SK-N-SH (cell line): Measurements from ENCODE around the gene SPNS1. TPM values are rescaled to one million over a fixed set of nuclear protein-coding genes. Genes with fewer than 3 reads are reported as not detected.

Experiments used
- CTCF ChIA-PET: fragments of 300-600, 350-600 bp; formaldehyde crosslinking; extraction: SDS; loops from one replicate; lab custom pipeline; 2021; lab: Yijun Ruan, JAX
- POLR2A ChIA-PET: fragments of 350-600 bp; sonication (Branson Sonifier 250); formaldehyde crosslinking; extraction: SDS; loops from one replicate; lab custom pipeline; 2020; ENCODE audit warnings: antibody characterized with exemption, inconsistent platforms; lab: Yijun Ruan, JAX
- DNase-seq: peaks from one replicate; pipeline ENCODE4 v3.0.0; 2012
- H2AFZ ChIP-seq: fragments of 200-600 bp; sonication (generic); 2 replicates; pipeline ENCODE4 v1.8.1; 2016; ENCODE audit warnings: antibody characterized with exemption, mild to moderate bottlenecking, low read depth
- H3F3A ChIP-seq: fragments of 200-600 bp; sonication (generic); replicated peaks from 2 replicates; pipeline ENCODE3; 2016; ENCODE audit warnings: antibody characterized with exemption, mild to moderate bottlenecking; ENCODE audit not compliant: insufficient read depth
- H3K27ac ChIP-seq, 2 experiments: fragments of 200-500 bp in 1 of 2; fragments of 200-600 bp in 1 of 2; sonication (Bioruptor generic) in 1 of 2; sonication (generic), shearing (Covaris generic) in 1 of 2; 2 replicates each; pipeline versions ENCODE4 v1.5.1 to v1.6.1; 2014 to 2016; ENCODE audit warnings: low read depth in 2 of 2, inconsistent platforms in 1 of 2, low read length in 1 of 2, mild to moderate bottlenecking in 1 of 2, mixed read lengths in 1 of 2
- H3K27me3 ChIP-seq: fragments of 200-600 bp; sonication (generic), shearing (Covaris generic); 2 replicates; pipeline ENCODE4 v1.6.1; 2016; ENCODE audit warnings: mixed run types; ENCODE audit not compliant: insufficient read depth
- H3K36me3 ChIP-seq, 2 experiments: fragments of 200-500 bp in 1 of 2; fragments of 200-600 bp in 1 of 2; sonication (Bioruptor generic) in 1 of 2; sonication (generic) in 1 of 2; replicated peaks in 1 of 2; 2 replicates each; pipeline versions ENCODE3 to v1.5.1; 2014 to 2016; ENCODE audit warnings: low read length in 1 of 2, mild to moderate bottlenecking in 1 of 2; ENCODE audit not compliant: insufficient read depth in 2 of 2, control insufficient read depth in 1 of 2
- H3K4me1 ChIP-seq, 2 experiments: fragments of 200-500 bp in 1 of 2; fragments of 200-600 bp in 1 of 2; sonication (Bioruptor generic) in 1 of 2; sonication (generic), shearing (Covaris generic) in 1 of 2; 2 replicates each; pipeline versions ENCODE4 v1.5.1 to v1.6.1; 2014 to 2016; ENCODE audit warnings: low read depth in 1 of 2, low read length in 1 of 2, mixed run types in 1 of 2; ENCODE audit not compliant: insufficient read depth in 2 of 2, control insufficient read depth in 1 of 2
- H3K4me2 ChIP-seq: fragments of 200-600 bp; sonication (generic), shearing (Covaris generic); 2 replicates; pipeline ENCODE4 v1.6.1; 2017; ENCODE audit warnings: mixed run types
- H3K4me3 ChIP-seq, 2 experiments: fragments of 200-500 bp in 1 of 2; fragments of 200-600 bp in 1 of 2; sonication (Bioruptor generic) in 1 of 2; sonication (generic), shearing (Covaris generic) in 1 of 2; 2 replicates each; pipeline versions ENCODE4 v1.5.1 to v1.8.1; 2014 to 2016; ENCODE audit warnings: low read depth in 2 of 2, inconsistent platforms in 1 of 2, low read length in 1 of 2, mild to moderate bottlenecking in 1 of 2, mixed read lengths in 1 of 2, moderate library complexity in 1 of 2
- H3K79me2 ChIP-seq: fragments of 200-600 bp; sonication (generic); 2 replicates; pipeline ENCODE4 v1.8.1; 2017; ENCODE audit warnings: mild to moderate bottlenecking; ENCODE audit not compliant: insufficient read depth
- H3K9ac ChIP-seq: fragments of 200-600 bp; sonication (generic); 2 replicates; pipeline ENCODE4 v1.6.1; 2017; ENCODE audit warnings: mixed run types
- H3K9me2 ChIP-seq: fragments of 200-600 bp; sonication (generic); 2 replicates; pipeline ENCODE4 v1.6.1; 2017; ENCODE audit warnings: mixed run types
- H3K9me3 ChIP-seq: fragments of 200-600 bp; sonication (generic); 2 replicates; pipeline ENCODE4 v1.6.1; 2017; ENCODE audit warnings: mixed run types, mild to moderate bottlenecking, moderate library complexity
- H4K20me1 ChIP-seq: fragments of 200-600 bp; sonication (generic); 2 replicates; pipeline ENCODE4 v1.6.1; 2017; ENCODE audit warnings: mild to moderate bottlenecking, mixed run types; ENCODE audit not compliant: insufficient read depth
- CHD2 ChIP-seq: fragments of 150-350 bp; IDR thresholded peaks from 2 replicates; pipeline ENCODE4 v1.6.1; 2018; ENCODE audit warnings: low read length; ENCODE audit not compliant: partially characterized antibody
- EZH2phosphoT487 ChIP-seq: fragments of 200-600 bp; sonication (generic); IDR thresholded peaks from 2 replicates; pipeline ENCODE4 v1.6.1; 2017; ENCODE audit warnings: low read depth, mixed run types, mild to moderate bottlenecking, antibody characterized with exemption, moderate library complexity, borderline replicate concordance
- FOXJ3 ChIP-seq: sonication (generic); formaldehyde crosslinking; IDR thresholded peaks from 2 replicates; pipeline ENCODE4 v1.5.1; 2020; ENCODE audit warnings: mild to moderate bottlenecking, missing genetic modification reagents
- FOXM1 ChIP-seq: IDR thresholded peaks from 2 replicates; pipeline ENCODE4 v1.4.0; 2012; ENCODE audit warnings: low read depth, mild to moderate bottlenecking
- GATA2 ChIP-seq: sonication (generic); formaldehyde crosslinking; IDR thresholded peaks from 2 replicates; pipeline ENCODE4 v1.5.0; 2020; ENCODE audit warnings: mild to moderate bottlenecking, missing genetic modification reagents
- MEF2A ChIP-seq: IDR thresholded peaks from 2 replicates; pipeline ENCODE4 v1.4.0; 2012; ENCODE audit warnings: low read depth, borderline replicate concordance
- MXI1 ChIP-seq: IDR thresholded peaks from 2 replicates; pipeline ENCODE4 v1.6.1; 2012; ENCODE audit warnings: mild to moderate bottlenecking, low read depth, low read length, improper control_type of control experiment
- RCOR1 ChIP-seq: fragments of 150-350 bp; IDR thresholded peaks from 2 replicates; pipeline ENCODE4 v1.6.1; 2017; ENCODE audit warnings: antibody characterized with exemption, low read length
- RFX5 ChIP-seq: IDR thresholded peaks from 2 replicates; pipeline ENCODE4 v1.6.1; 2012; ENCODE audit warnings: mild to moderate bottlenecking, improper control_type of control experiment, low read length
- RXRA ChIP-seq: IDR thresholded peaks from 2 replicates; pipeline ENCODE4 v1.4.0; 2012; ENCODE audit warnings: low read depth, mild to moderate bottlenecking, borderline replicate concordance
- TCF12 ChIP-seq: IDR thresholded peaks from 2 replicates; pipeline ENCODE4 v1.4.0; 2012
- TEAD4 ChIP-seq: IDR thresholded peaks from 2 replicates; pipeline ENCODE4 v1.4.0; 2012; ENCODE audit warnings: mild to moderate bottlenecking, borderline replicate concordance; ENCODE audit not compliant: insufficient read depth
- YY1 ChIP-seq: IDR thresholded peaks from 2 replicates; pipeline ENCODE4 v1.4.0; 2012; ENCODE audit warnings: low read depth, mild to moderate bottlenecking
- WGBS: methylation state at CpG from one replicate; pipeline ENCODE4 v1.1.6; 2017; ENCODE audit warnings: low lambda C conversion rate; 5-methylcytosine and 5-hydroxymethylcytosine counted together
- polyA plus RNA-seq, 3 experiments: library from polyadenylated mRNA; depleted of rRNA; stranded (reverse); fragments of >200 nt; gene quantifications; 2 replicates each; pipeline ENCODE4 v1.2.3, GENCODE V29; 2012
- TF ChIP-seq, protein P1 (sequence below): IDR thresholded peaks from 2 replicates; pipeline ENCODE4 v1.4.0; 2012; ENCODE audit warnings: low read depth, borderline replicate concordance
- TF ChIP-seq, protein P2 (sequence below): fragments of 200-600 bp; sonication (generic); IDR thresholded peaks from 2 replicates; pipeline ENCODE4 v1.6.1; 2017; ENCODE audit warnings: antibody characterized with exemption, mild to moderate bottlenecking, moderate library complexity
- TF ChIP-seq, protein P3 (sequence below): IDR thresholded peaks from 2 replicates; pipeline ENCODE4 v1.4.0; 2012; ENCODE audit warnings: low read depth, borderline replicate concordance
- TF ChIP-seq, protein P4 (sequence below): IDR thresholded peaks from 2 replicates; pipeline ENCODE4 v1.4.0; 2012; ENCODE audit warnings: low read depth
- TF ChIP-seq, protein P5 (sequence below): IDR thresholded peaks from 2 replicates; pipeline ENCODE4 v1.6.1; 2012; ENCODE audit warnings: mild to moderate bottlenecking, low read depth, low read length, moderate library complexity

SPNS1 gene
- polyA plus RNA-seq, 1 of the 3 experiments (the other 2 are of a cell fraction), result 41.1 TPM

DNA sequence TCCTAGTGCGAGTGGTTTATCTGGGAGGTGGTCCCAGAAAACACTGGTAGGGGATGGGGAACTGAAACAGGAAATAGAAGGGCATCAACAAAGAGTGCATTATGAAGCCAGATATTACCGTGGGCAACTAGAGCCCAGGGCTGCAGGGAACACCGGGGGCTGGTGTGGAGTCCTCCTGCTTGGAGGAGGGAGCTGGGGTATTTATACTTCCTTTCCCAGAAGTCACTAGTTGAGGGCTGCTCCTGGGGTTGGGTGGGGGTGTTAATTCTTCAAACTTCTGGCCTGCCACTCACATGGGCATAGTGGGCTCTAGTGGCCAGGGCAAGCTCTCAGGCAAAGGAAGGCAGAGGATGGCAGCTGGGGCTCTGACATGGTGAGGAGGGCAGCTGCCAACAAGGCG lies 25.0 kb downstream of the SPNS1 start (continued):
- TF ChIP-seq, protein P1, sequence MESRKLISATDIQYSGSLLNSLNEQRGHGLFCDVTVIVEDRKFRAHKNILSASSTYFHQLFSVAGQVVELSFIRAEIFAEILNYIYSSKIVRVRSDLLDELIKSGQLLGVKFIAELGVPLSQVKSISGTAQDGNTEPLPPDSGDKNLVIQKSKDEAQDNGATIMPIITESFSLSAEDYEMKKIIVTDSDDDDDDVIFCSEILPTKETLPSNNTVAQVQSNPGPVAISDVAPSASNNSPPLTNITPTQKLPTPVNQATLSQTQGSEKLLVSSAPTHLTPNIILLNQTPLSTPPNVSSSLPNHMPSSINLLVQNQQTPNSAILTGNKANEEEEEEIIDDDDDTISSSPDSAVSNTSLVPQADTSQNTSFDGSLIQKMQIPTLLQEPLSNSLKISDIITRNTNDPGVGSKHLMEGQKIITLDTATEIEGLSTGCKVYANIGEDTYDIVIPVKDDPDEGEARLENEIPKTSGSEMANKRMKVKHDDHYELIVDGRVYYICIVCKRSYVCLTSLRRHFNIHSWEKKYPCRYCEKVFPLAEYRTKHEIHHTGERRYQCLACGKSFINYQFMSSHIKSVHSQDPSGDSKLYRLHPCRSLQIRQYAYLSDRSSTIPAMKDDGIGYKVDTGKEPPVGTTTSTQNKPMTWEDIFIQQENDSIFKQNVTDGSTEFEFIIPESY, result no peak
- no peak for TF ChIP-seq CHD2
- TF ChIP-seq MEF2A, result no peak
- TF ChIP-seq FOXM1, result no peak
- TF ChIP-seq, protein P2, sequence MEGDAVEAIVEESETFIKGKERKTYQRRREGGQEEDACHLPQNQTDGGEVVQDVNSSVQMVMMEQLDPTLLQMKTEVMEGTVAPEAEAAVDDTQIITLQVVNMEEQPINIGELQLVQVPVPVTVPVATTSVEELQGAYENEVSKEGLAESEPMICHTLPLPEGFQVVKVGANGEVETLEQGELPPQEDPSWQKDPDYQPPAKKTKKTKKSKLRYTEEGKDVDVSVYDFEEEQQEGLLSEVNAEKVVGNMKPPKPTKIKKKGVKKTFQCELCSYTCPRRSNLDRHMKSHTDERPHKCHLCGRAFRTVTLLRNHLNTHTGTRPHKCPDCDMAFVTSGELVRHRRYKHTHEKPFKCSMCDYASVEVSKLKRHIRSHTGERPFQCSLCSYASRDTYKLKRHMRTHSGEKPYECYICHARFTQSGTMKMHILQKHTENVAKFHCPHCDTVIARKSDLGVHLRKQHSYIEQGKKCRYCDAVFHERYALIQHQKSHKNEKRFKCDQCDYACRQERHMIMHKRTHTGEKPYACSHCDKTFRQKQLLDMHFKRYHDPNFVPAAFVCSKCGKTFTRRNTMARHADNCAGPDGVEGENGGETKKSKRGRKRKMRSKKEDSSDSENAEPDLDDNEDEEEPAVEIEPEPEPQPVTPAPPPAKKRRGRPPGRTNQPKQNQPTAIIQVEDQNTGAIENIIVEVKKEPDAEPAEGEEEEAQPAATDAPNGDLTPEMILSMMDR, result no peak
- TF ChIP-seq, protein P3, sequence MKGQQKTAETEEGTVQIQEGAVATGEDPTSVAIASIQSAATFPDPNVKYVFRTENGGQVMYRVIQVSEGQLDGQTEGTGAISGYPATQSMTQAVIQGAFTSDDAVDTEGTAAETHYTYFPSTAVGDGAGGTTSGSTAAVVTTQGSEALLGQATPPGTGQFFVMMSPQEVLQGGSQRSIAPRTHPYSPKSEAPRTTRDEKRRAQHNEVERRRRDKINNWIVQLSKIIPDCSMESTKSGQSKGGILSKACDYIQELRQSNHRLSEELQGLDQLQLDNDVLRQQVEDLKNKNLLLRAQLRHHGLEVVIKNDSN, result no peak
- TF ChIP-seq, all 33 proteins: peak for 0

DNA sequence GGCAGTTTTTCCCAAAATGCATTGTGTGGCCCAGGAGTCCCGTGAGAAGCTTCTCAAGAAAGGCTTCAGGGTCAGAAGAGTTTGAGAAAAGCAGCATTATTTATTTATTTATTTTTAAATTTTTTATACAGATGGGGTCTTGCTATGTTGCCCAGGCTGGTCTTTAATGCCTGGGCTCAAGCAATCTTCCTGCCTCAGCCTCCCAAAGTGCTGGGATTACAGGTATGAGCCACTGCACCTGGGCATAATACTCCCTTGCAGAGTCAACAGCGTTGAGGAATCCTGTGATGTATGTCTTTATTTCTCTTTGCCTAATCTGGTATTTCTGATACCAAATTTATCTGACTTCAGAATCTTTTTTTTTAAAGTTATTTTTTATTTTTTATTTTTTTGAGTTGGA lies 25.4 kb downstream of the SPNS1 start:
- H3K4me2 ChIP-seq, result no peak overlapping the region
- POLR2A ChIA-PET, result no interaction called here
- no peak overlapping the region for H3K9ac ChIP-seq
- no peaks in the 10 kb centered on the region for H3K9me3 ChIP-seq
- no peak overlapping the region for H3K27ac ChIP-seq
- no peaks in the 10 kb centered on the region for H3K4me1 ChIP-seq
- H3K9me2 ChIP-seq, result no peaks in the 10 kb centered on the region
- no peak overlapping the region for H2AFZ ChIP-seq
- H4K20me1 ChIP-seq, result no peaks in the 10 kb centered on the region
- no peaks in the 10 kb centered on the region for H3K79me2 ChIP-seq
- no peaks in the 10 kb centered on the region for H3K36me3 ChIP-seq
- no peaks in the 10 kb centered on the region for H3K27me3 ChIP-seq
- DNase-seq, result no peak
- H3K4me3 ChIP-seq, result no peak overlapping the region
- 76% methylated on average over 2 of the region's 2 CpGs for WGBS
- CTCF ChIA-PET, result no interaction called here
- no peaks in the 10 kb centered on the region for H3F3A ChIP-seq
- TF ChIP-seq FOXM1 (no peak), MXI1 (no peak), TEAD4 (no peak), EZH2phosphoT487 (no peak), FOXJ3 (CRISPR knock-in tag) (no peak), YY1 (no peak), RFX5 (no peak), RXRA (no peak), TCF12 (no peak), CHD2 (no peak), GATA2 (CRISPR knock-in tag) (no peak), RCOR1 (no peak)
- TF ChIP-seq, protein P4, sequence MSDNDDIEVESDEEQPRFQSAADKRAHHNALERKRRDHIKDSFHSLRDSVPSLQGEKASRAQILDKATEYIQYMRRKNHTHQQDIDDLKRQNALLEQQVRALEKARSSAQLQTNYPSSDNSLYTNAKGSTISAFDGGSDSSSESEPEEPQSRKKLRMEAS, result no peak
- TF ChIP-seq, protein P2, result no peak
- TF ChIP-seq, protein P1, result no peak
- TF ChIP-seq, protein P5, sequence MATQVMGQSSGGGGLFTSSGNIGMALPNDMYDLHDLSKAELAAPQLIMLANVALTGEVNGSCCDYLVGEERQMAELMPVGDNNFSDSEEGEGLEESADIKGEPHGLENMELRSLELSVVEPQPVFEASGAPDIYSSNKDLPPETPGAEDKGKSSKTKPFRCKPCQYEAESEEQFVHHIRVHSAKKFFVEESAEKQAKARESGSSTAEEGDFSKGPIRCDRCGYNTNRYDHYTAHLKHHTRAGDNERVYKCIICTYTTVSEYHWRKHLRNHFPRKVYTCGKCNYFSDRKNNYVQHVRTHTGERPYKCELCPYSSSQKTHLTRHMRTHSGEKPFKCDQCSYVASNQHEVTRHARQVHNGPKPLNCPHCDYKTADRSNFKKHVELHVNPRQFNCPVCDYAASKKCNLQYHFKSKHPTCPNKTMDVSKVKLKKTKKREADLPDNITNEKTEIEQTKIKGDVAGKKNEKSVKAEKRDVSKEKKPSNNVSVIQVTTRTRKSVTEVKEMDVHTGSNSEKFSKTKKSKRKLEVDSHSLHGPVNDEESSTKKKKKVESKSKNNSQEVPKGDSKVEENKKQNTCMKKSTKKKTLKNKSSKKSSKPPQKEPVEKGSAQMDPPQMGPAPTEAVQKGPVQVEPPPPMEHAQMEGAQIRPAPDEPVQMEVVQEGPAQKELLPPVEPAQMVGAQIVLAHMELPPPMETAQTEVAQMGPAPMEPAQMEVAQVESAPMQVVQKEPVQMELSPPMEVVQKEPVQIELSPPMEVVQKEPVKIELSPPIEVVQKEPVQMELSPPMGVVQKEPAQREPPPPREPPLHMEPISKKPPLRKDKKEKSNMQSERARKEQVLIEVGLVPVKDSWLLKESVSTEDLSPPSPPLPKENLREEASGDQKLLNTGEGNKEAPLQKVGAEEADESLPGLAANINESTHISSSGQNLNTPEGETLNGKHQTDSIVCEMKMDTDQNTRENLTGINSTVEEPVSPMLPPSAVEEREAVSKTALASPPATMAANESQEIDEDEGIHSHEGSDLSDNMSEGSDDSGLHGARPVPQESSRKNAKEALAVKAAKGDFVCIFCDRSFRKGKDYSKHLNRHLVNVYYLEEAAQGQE, result no peak
